Stimulated activated CD8-positive, alpha-beta memory T cell treated with anti-CD3 and anti-CD28 coated beads, Interleukin-15, amount 100 ng/mL, for 48 hours (primary cell): ENCODE results near the gene PTPRJ.

Experiments
- DNase-seq, 2 donors: peaks; one replicate each; pipeline ENCODE4 v3.0.0-alpha.2; 2020; ENCODE audit warnings: low read depth in 2 of 2

PTPRJ gene

DNA sequence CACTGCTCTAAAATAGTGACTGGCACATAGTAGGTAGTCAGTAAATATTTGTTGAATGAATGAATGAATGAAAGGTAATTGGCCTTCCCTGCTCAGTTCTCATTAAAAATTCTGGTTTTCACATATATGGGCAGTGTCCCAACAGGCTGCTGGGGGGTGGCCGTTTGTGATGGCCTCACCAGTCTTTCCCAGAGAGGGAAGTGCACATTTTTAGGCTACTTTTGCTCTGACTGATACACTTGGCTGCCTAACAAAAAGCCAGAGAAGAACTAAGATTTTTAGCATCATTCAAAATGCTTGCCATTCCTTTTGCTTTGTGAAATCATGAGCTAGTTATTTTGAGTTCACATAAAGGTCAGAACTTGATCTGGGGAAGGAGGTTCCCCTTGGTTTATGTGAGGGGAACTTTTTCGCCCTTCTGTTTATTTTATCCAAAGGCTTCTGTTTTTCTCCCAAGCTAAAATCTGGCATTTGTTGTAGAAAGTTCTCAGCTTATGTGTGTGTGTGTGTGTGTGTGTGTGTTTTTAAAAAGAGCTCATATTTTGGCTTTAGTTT is 83.1 kb downstream of the PTPRJ start:
- DNase-seq: no peak

DNA sequence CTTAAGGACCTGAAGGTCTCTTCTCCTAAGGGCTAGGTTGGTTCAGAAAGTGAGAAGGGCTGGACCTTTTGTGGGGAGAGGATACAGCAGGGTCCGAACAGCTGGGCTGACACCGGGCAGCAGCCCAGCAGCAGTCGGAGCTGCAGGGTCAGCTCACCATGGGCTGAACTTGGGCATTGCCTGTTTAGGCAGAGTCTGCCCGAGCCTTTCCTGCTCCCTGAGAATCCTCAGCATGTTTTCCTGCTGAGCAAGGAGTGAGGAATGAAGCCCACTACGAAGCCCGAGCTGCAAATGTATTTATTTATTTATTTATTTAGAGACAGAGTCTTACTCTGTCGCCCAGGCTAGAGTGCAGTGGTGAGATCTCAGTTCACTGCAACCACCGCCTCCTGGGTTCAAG is 83.9 kb downstream of the PTPRJ start:
- no peak for DNase-seq

DNA sequence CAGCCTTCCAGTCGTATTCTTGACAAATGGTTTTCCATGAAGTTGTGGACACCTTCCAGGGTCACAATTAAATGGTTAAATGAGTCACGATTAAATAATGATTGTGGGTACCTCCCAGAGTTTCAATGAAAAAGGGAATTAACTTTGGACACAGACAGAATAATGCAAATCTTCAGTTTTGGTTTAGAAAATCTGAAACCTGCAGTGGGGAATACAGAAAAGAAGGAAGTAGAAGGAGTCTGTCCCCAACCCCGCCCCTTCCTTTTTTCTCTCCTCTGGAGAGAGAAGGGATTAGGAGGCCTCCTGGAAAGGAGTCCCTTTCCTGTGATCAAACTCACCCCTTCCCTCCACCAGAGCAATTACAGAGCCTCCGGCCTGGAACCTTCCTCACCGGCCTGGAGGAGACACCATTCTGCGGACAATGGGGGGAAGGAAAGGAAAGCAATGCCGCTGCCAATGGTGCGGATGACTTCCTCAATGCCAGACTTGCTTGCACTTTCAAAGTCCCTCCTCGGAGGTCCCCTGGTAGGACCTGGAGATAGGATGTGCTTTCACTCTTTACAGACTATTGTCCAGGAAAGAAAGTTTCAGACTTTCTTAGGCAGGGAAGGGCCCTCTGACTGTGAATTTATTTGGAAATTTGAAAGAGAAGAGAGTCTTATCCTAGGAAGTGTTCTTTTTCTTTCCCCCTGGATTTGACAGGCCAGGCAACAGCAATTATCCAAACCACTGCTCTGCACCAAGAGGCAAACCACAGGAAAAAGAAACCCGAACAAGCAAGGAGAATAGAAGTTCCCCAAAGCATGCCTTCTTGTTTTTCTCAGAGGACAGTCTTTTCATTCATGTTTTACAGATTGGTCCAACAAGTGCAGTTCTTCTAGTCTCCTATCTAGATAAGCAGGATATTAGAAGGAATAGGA is 86.8 kb downstream of the PTPRJ start:
- no peak for DNase-seq

DNA sequence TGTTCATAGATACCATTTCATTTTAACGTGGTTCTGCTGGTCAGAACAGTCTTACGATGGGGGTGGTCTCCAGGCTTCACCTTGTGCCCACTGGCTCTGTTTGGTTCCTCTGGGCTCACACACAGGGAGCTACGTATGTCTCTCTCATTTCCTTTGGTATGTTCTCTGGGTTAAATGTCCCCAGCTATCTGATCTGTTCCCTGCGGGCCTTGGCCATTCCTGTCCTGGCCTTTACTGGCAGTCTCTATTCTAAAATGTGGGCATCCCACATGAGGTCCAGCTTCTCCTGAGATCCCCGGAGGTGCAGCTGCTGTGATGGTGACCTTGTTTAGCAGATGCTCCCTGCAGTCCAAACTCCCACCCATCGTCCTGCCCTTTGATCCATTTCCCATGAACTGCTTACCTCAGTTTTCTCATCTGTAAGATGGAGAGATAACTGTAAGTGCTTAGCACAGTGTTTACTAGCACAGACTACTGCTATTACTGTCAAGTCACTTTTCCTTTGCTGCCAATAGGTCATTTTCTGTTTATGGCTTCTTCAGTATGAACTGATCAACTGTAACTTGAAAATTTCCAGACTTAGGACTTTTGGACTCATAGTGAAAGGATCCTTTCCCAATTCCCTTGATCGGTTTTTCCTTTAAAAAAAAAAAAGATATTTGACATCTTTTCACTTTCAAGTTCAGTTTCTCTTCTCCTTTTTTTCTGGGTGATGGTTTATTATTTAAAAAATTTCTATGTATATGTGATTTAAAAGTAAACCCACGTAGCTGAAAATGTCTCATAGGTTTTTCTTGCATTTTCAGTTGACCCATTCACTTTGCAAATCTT is 92.9 kb downstream of the PTPRJ start:
- no peak for DNase-seq

DNA sequence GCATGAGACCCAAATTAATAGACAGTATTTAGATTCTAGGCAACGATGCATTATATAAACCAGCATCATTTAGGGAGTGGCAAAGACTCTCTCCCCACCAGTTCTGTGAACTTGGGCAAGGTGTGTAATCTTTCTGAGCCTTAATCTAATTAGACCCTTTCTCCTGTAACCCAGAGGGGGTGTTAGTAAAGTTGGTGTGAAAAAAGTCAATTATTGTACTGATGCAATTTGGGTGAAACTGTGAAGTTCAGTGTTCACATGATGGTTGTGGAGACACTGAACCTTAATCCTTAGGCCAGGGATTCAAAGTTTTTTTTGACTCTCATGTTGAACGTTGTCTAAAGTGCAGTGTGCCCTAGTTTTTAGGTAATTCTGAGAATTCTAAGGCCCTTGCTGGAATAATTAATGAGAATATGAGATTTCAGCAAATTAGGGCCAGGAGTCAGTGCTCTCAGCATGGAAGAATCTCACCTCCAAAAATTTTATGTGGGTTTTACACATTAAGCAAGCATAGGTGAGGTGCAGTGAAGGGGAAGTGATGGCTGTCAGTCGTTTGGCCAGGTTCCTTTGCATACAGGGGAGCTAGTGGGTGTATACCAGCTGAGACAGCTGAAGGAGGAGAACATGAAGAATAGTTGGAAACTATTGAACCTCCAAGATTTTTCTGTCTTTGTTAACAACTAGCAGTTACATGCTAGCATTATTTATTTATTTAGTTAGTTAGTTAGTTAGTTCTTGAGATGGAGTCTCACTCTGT is 94.2 kb downstream of the PTPRJ start:
- no peak for DNase-seq

DNA sequence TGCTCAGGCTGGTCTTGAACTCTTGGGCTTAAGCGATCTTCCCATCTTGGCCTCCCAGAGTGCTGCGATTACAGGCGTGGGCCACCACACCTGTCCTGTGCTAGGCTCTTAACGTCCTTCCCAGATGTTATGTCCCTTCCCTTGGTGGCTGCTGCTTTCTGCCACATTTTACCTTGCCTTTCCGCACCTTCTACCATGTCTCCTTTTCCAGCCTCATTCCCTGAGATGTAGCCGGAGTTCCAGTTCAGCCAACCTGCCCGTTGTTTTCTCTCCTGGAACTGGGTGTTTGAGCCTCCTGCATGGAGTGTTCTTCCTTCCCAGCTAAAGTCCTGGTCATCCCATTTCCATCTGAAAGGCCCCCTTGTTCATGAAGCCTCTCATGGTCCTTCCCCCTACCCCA is 95.3 kb downstream of the PTPRJ start:
- no peak for DNase-seq

DNA sequence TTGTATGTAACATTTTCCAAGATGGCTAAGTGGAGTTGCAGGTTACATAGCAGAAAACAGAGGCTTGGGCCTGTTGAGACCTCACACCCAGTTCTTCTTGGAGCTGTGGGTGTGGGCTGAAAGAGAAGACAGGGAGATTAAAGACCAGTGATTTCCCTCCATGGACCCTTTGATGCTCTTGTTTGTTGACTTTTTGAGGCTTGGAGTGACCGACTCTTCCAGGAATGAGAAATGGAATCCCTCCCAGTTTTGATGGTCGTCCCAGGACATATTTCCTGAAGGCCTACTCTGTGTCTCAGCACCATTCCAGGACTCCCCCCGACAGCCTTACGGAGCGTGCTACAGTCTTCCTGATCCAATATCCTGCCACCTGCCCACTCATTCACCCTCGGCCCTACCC is 96.9 kb downstream of the PTPRJ start:
- no peak for DNase-seq

DNA sequence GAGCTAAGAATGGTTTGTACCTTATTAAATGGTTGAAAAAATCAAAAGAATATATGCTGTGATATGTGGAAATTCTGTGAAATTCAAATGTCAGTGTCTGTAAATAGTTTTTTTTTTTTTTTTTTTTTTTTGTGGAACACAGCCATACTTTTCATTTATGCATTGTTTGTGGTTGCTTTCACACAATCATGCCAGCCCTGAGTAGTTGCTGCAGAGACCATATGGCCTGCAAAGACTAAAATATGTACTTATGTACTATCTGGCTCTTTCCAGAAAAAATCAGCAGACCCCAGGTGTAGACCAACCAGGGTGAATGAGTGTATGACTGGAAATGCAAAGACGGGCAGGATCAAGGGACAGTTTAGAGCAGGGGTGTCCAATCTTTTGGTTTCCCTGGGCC is 98.3 kb downstream of the PTPRJ start:
- DNase-seq: no peak

DNA sequence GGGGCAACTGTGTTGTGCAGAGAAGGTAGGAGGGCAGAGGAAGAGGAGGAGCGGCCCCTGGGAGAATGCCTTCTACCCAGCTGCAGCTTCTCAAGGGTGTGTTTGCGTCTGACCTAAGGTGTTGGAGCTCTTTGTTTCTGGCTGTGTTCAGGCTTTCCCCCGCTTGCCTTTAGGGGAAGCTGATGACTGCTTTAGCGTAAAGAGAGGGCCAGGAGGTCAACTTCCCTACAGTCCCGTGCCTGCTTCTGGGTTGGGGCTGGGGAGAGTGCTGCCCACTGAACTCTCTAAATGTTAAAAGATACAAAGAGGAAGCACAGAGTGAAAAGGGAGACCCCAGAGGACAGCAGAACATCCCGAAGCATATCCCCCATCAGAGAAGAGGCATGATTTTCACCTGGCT is 99.2 kb downstream of the PTPRJ start:
- DNase-seq: no peak

DNA sequence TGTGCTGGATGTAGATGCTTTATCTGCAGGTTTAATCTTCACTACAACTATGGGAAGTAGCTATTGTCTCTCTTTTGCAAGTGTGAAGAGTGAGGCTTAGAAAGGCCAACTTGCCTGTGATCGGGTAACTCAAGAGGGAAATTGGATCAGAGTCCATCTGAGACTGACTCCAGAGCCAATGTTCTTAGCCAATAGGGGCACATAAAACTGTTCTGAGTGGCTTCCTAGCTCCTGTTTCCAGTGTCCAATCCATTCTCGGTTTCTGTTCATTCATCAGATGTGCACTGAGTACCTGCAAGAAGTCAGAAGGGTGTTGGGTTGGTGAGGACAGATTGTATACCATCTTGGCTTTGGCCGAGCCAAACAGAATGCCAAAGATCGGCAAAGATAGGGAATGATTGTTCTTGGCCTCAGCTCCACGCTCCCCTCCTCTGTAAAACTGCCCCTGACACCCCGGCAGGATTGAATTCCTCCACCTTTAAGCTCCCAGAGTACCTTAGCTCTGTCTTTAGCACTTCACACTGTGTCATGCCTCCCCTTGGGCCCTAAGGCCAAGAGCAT is 100.0 kb downstream of the PTPRJ start:
- no peak for DNase-seq

DNA sequence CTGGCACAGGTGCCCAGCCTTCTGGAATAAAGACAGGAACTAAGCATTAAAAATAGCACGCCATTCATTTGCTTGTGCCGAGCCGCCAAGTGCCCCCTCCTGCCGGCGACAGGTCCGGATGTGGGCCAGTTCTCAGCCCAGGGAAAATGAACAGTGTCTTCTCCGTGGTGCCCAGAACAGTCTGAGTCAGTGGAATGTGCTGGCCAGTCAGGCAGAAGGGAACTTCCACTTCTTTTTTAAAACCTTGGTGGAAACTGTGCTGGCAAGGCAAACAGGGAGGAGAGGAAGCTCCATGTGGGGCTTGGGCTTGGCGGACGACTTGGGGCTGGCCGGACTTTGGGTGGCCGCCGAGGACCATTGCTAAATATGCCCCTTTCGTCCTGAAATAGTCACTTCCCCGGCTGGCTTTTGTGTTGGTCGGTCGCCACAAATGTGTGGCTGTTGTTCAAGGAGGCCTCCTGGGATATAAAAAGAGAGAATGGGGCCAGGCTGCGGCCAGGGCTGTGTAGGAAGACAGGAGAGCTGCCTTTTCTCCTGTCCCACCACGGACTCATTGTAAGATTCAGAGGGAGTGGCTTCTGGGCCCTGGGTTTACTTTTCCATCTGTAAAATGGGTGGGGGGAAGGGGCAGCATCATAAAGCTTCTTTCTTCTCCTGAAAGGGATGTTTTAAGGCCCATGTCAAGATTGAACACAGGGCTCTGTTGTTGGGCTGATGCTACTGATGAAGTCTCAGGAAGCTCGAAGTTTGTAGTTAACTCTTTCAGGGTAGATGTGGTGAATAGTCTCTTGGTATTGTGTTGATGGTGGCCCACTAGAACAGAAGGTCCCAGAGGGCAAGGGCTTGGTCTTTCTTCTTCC is 101.0 kb downstream of the PTPRJ start:
- peak in 1 of 2 donors; percentile 29 for DNase-seq

DNA sequence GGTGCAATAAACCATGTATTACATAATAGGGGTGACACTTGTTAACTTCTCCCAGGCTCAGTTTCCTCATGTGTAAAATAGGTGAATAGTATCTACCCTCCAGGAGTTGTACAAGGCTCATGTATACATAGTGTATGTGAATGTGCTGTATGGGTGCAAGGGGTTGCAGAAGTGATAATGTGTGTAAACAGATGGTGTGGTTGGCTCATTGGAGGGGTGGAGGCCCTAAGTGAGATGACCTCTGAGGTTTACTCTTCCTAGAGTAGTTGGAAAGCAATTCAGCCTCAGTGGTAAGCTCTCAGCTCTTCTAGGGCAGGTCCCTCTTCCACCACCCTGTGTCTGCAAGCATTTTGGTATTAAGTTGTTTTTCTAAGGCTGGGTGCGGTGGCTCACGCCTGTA is 102.4 kb downstream of the PTPRJ start:
- no peak for DNase-seq

DNA sequence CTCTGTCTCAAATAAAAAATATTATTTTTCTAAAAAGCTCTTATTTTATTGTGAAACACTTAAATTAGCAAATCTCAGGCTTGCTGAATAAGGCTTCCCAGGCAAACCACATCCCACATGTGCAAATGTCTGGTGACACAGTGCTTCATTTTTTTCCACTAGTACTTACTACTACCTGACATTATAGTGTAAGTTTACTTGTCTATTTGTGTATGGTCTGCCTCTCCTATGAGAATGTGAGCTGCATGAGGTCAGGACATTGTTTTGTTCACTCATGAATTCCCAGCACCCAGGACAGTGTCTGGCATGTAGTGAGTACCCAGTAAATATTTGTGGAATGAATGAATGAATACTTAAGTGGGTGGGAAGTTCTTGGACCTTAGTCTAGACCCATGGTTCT is 103.1 kb downstream of the PTPRJ start:
- no peak for DNase-seq

DNA sequence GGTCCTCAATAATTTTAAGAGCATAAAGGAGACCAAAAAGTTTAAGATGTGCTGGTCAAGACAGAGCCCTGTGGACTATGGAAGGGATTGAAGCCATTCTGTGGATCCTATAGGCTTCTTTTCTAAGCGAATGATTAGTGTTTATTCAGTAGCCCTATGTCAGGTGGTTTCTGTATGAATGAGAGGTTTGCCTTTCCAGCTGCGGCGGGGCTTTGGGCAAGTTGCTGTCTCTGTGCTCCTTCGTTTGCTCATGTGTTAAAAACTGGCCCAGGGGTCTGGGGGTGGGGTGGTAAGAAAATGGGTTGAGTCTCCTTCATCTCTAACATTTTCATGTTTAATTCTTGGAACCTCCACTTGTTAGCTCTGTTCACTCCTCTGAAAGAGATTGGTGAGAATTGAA is 105.3 kb downstream of the PTPRJ start:
- no peak for DNase-seq

DNA sequence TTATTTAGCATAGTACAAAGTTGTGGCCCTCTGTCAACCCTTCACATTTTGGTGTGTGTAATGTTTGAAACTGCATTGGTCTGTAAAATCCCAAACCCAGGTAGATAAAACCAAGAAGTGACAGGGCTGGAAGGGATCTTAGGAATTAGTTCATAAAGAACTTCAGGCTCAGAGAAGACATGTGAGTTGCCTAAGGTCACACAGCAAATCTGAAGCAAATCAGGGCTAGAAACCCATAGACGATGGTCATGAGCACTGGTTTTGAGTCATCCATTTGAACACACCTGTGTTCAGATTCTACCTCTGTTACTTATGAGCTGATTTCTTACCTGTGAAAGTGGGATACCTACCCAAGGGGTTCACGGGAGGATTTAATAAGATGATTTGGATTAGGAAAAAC is 107.1 kb downstream of the PTPRJ start:
- no peak for DNase-seq

DNA sequence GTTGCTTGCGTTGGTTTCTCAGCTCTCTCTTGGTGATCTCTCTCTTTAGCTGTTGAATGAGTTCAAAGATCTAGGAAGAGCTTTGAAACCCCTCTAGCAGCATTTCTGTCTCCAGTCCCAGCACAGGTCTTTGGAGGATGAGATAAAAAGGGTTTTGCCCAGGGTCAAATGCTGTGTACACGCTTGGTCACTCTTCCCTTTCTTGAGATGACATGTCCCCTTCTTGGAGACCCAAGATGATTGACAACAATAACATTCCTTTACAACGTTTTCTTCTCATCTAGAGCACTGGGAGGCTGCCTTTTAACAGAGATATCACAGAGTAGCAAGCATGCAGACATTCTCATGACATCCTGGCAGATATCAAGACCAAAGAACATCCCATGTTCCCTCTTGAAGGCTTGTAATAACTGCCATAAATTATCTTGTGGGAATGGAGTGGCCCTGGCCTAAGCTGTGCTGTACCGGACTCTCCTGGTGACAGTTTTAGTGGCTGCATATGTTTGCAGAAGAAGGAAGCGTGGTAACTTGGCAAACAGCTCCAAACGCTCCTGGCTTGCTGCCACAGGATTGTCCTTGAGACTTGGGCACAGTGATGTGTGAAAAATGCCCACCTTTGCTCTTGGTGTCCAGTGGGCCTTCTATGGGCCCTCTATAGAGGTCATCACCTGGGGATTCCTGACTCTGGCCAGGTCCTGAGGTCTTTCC is 107.8 kb downstream of the PTPRJ start:
- DNase-seq: no peak

DNA sequence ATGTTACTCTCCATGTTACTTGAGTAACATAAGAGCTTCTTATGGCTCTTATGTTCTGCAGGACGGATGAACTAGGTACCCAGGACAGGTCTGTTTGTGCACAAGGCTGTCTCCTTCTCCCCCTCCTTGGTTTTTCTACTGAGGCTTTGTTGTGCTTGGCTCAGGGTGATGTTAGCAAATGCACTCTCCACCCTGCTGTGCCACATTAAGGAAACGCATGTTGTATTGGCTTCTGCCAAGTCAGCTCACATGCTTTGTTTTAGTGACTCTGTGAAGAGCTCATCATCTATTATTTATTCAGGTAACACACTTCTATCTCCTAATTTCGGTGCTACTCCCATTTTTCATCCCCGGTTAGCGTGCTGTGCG is 108.3 kb downstream of the PTPRJ start:
- DNase-seq: no peak

DNA sequence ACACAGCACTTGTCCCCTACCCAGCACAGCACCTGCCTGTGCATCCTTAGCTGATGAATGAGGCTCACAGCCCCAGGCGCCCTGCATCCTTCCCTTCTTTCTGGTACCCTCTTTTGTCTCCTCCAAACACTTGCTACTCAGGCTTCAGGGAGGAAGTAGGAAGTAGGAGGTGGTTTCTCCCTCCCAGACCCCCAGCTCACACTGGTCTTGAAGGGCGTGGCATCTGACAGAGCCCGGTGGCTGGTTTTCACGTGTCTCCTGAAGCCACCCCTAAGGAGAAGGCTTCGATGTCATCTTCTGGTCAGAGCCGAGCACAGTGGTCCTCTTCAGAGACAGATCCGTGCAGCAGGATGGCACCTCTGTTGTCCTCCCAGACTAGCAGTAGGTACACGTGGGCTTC is 109.8 kb downstream of the PTPRJ start:
- no peak for DNase-seq

DNA sequence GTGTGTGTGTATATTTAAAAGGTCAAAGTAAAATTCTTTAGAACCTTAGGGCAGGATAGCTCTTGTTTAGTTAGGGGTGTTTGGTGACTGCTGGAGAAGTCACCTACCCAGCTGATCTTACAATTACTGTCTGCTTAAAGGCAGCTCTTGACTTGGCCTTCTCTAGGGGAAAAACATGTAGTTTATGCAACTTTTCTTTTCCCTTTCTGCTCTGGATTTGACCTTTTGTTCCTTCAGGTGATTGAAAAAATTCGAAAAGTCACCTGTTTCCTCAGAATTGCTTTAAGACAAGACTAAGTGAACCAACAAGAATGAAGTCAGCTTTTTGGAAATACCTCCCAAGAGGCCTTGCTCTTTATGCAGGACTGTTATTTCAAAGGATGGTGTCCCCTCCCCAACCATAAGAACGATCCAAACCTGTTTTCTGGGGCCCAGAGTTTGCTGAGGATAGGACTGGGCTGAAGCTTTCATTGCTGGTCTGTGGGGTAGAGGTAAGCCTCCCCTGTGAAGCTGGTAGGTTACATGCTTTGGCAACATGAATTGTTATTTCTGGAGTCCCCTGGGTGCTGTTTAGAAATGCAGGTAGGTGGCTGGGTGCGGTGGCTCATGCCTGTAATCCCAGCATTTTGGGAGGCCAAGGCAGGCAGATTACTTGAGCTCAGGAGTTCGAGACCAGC is 111.2 kb downstream of the PTPRJ start:
- no peak for DNase-seq

DNA sequence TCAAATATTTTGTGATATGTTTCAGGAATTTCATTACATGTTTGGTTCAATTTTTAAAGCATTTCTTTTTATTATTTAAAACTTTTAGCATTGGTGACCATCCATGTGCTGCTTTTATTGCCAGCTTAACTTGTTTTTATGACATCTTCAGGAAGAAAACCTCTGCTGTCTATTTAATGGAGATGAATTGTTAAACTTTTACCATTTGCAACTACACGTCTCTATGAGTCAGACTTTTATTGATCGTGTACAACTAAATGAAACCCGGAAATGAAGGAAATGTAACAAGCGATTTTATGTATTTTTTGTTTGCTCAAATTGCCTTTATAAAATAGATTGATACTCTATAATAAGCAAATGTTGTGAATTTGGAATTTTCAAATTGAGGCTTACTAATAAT is 113.0 kb downstream of the PTPRJ start:
- no peak for DNase-seq
